CD4-positive, alpha-beta T cell treated with Interleukin-4 for 4 hours (primary cell): Measurements from ENCODE around the gene PLK5.
A peak's percentile ranks its signal among the peaks of the same experiment; 100 is the strongest.
"Not testable (repeated sequence)": the region's sequence is repeated elsewhere in the genome, so short reads cannot be mapped to it uniquely, and the experiment has no call there.

Source experiments
- DNase-seq: peaks from one replicate; pipeline ENCODE4 v3.0.0-alpha.2; 2020

Gene PLK5

GRCh38 chr19:1509602-1510441 is 14.1 kb upstream of the PLK5 start:
- no peak for DNase-seq

DNA sequence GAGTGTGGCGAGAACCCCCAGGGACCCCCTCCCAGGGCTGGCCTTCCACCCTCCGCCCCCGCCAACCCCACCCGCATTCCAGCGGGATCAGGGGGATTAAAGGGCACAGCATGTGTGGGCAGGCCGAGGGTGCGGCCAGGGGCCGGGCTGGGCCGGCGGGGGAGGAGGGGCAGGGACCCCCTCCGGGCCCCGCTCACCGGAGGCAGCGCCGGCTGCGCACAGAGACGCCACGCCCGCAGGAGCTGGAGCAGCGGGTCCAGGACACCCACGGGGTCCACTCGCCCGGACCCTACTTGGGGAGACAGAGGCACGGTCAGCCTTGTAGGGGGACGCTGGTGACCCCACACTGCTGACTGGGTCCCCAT is 13.5 kb upstream of the PLK5 start:
- no peak for DNase-seq

GRCh38 chr19:1510807-1511206 is 13.1 kb upstream of the PLK5 start:
- no peak for DNase-seq

DNA sequence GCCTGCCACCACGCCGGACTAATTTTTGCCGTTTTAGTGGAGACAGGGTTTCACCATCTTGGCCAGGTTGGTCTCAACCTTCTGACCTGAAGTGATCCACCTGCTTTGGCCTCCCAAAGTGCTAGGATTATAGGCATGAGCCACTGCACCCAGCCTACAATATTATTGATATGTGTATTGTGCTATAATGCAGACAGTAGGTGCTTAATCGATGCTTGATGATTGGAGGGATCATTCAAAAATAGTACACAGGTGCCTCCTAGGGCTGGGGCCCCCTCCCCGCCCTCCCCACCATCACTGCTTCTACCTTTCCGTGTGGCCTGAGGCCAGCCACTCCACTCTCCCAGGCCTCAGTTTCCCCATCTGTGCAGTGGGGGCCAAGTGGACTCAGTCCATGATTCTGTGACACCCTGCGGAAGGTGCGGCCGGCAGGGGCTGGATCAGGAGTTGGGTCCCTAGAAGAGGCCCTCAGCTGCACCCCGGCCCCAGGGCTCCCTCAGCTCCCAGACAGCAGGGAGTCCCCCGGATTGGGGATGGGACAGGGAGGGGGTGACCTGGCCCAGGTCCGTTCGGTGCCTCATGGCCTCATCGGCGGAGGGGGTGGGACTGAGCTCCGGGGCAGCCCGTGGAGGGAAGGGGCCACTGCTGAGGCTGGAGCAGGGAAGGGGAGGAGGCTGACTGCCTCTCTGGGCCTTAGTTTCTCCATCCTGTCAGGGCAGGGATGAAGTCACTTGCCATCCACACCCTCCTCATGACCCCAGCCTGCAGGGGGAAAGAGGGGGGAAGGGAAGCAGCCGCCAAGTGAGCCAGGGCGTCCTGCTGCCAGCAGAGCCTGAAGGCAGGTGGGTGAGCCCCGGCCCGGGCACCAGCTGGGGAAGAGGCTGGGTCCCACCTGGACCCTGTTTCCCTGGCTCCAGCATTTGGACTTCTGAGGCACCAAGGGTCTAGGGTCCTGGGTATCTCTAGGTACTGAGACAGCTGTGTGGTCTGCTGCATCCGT is 12.3 kb upstream of the PLK5 start:
- DNase-seq = no peak

- peak; percentile 37 for DNase-seq
Measured at GRCh38 chr19:1512671-1513498, 11.0 kb upstream of the PLK5 start, which contains the start of gene ADAMTSL5. Gene ADAMTSL5, minus strand, starts transcription at chr19:1513019. Its CDS starts 2,076 bp downstream, at chr19:1510943.

DNA sequence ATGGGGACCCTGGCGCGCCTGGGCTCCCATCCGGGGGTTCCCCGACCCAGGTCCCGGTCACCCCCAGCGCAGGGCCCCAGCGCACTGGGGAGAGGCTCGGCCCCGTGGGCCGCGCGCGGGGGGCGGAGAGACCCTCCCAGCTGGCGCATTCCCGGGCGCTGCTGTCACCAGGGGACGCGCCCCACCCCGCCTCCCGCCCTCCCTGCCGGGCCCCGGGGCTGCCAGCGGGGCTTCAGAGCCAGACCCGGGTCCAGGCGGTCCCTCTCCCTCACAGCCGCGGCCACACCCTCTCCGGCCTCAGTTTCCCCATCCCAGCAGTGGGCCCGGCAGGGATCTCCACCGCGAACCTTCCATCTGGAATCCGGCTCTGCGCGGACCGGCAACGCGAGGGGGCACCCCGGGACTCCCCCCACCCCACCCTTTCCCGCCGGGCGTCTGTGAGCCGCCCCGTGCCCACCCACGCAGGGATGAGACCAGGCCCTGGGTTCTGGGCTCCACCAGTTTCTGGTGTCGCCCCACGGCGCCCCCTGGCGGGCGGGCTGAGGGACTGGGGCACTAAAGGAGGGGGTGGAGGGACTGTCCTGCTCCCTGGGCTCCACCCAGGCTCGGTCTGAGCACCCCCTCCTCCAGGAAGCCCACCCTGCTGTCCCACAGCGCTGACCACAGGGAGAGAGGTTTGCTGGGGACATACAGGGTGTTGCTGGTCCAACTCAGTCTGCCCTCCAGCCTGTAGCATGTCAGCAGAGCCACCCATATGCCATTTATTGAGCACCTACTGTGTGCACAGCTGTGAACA is 10.2 kb upstream of the PLK5 start:
- peak; percentile 52 for DNase-seq

DNA sequence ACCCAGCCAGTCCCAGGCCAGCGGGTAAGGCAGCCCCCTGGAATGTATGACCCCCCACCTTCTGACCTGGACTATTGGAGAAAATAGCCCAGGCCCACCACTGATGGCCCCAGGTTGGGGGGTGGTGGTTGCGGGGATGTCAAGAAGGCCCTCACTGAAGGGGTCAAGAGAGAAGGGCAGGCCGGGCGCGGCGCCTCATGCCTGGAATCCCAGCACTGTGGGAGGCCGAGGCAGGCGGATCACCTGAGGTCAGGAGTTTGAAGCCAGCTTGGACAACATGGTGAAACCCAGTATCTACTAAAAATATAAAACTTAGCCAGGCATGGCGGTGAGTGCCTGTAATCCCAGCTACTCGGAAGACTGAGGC is 9.6 kb upstream of the PLK5 start:
- no peak for DNase-seq

GRCh38 chr19:1514986-1515721 is 8.7 kb upstream of the PLK5 start:
- DNase-seq = no peak

DNA sequence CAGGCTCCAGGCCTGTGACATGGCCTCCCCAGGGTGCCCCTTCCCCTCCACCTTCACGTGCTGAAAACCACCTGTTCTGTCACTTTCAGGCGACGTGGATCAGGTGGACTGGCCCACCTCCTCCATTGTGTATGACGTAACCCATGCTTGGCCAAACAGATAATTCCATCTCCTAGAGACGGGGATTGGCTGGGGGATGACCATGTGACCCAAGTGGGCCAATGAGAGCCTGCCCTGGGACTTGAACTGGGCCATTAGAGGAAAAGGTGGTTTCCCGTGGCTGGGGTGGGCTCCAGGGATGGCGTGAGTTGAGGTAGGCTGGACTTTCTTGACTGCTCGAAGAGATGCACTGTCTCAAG is 7.5 kb upstream of the PLK5 start:
- no peak for DNase-seq

- no peak for DNase-seq
Measured at GRCh38 chr19:1518471-1518870, 5.4 kb upstream of the PLK5 start.

DNA sequence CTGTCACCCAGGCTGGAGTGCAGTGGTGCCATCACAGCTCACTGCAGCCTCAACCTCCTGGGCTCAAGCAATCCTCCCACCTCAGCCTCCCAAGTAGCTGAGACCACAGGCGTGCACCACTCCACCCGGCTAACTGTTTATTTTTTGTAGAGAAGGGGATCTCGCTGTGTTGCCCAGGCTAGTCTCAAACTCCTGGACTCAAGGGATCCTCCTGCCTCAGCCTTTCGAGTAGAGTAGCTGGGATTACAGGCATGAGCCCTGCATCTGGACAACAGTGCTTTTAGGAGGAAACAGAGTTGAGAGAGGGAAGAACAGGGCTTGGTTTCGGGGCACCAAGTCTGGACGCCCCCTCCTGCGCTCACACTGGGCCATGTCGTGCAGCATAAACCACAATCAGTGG is 4.1 kb upstream of the PLK5 start:
- DNase-seq = not testable (repeated sequence)

DNA sequence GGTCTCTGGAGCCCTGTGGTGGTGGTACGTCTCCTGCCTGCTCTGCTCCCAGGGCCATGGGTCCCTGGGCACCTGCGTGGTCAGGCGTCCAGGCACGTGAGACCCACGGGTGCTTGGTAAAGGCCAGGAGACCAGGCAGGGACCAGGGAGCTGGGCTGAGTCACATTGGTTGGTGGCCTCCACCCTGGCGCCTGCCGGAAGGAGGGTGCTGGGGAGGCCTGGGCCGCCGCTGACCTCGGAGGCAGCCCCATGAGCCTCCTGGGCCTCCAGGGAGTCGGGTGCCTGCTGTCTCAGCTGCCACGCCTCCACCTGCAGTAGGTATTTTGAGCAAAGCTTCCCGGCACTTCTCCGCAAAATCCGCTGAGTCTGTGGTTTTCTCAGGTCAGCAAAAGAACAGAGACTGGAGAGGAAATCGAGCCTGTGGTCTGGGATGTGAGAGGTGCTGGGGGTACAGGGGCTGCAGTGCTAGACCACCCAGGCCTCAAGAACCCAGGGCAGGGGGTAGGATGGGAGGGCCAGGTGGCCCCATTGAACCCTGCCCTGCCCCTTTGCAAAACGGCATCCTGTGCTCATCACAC is 3.6 kb upstream of the PLK5 start:
- no peak for DNase-seq

DNA sequence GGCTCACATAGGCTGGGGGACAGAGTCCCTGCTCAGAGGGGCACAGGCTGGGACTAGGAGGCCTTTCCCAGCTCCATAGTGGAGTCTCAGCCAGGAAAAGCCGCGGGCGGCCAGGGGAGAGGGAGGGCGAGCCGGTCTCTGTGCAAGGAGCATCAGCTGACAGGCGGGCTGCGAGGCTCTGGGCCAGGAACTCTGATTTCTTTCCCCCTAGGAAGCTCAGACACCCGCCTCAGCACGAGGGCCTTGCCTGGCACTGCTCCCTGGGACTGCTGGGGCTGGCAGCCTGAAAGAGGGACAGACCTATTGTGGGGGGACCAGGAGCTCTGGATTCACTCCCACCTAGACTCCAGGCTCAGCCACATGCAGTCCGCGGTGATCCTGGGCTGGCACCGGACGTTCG is 2.2 kb upstream of the PLK5 start:
- no peak for DNase-seq

- DNase-seq = no peak
Measured at GRCh38 chr19:1522061-1522460, 1.8 kb upstream of the PLK5 start.

DNA sequence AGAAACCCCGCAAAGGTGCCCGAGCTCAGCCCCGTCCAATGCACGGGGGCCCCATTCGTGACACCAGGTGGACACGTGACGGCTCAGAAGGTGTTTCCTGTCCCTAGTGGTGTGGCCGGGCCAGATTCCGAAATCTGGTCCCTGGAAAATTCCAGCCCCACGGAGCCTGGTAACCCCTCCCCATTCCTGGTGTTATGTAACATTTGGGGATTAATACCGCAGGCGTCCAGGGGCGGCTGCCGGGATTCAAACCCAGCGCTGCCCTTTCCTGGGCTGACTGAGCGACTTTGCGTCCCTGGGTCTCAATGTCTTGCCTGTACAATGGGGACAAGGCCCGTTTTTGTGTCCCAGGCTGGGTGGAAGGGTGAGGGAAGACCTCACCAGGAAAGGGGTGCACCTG is 1.0 kb upstream of the PLK5 start:
- no peak for DNase-seq

- DNase-seq = no peak
Measured at GRCh38 chr19:1524287-1524971, 552 bp downstream of the PLK5 start.

GRCh38 chr19:1524972-1525325 is 1.1 kb downstream of the PLK5 start:
- DNase-seq = no peak

- DNase-seq = no peak
Measured at GRCh38 chr19:1525343-1525742, 1.5 kb downstream of the PLK5 start.

DNA sequence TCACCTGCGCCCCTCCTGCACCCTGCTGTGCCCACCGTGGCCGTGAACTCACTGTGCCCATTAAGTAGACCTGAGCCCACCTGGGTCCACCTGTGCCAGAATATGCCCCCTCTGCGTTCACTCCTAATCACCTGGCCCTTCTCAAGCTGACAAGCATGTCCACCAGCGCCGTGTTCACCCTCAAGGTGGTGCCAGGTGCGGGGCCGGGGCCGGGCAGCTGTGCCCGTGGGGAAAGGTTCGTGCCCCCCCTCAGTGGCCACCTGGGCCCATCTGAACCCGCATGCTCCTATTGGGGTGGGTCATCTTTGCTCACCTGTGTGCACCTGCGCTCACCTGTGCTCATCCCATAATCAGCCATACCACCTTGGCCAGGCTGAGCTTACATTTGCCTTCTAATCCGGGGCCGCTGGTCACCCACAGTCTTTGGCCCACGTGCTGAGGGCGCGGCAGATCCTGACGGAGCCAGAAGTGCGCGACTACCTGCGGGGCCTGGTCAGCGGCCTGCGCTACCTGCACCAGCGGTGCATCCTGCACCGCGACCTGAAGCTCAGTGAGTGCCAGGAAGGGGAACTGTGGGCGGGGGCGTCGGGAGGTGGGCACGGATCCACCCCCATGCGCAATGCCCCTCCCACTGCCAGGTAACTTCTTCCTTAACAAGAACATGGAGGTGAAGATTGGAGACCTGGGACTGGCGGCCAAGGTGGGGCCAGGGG is 2.3 kb downstream of the PLK5 start:
- DNase-seq = no peak
